HEK293 (cell line): Measurements from ENCODE around the gene ARHGAP26.

ENCODE experiments used
- CTCF ChIA-PET: fragments of 350-600 bp; formaldehyde crosslinking; extraction: SDS; loops from one replicate; lab custom pipeline; 2021; ENCODE audit warnings: antibody characterized with exemption; lab: Yijun Ruan, JAX
- POLR2A ChIA-PET: fragments of 300-600 bp; formaldehyde crosslinking; extraction: SDS; loops from one replicate; lab custom pipeline; 2020; ENCODE audit warnings: antibody characterized with exemption, inconsistent platforms; lab: Yijun Ruan, JAX
- H3K27ac ChIP-seq: fragments of 200-500 bp; sonication (Bioruptor generic); 2 replicates; pipeline ENCODE4 v1.5.1; 2014; ENCODE audit warnings: low read depth, low read length, control low read depth, inconsistent platforms; ENCODE audit errors: extremely low read depth
- H3K36me3 ChIP-seq, 2 experiments: fragments of 200-500 bp in 1 of 2; sonication (Bioruptor generic) in 1 of 2; 1 replicate in 1 of 2; 2 replicates in 1 of 2; pipeline ENCODE4 v1.5.1; 2014 to 2017; ENCODE audit warnings: inconsistent platforms in 2 of 2, low read length in 2 of 2; ENCODE audit not compliant: control insufficient read depth in 2 of 2, insufficient read depth in 1 of 2
- H3K4me1 ChIP-seq: fragments of 200-500 bp; sonication (Bioruptor generic); 2 replicates; pipeline ENCODE4 v1.5.1; 2014; ENCODE audit warnings: mild to moderate bottlenecking, low read length, inconsistent platforms; ENCODE audit not compliant: control insufficient read depth, insufficient read depth
- H3K4me3 ChIP-seq: 2 replicates; pipeline ENCODE4 v1.5.1; 2011; ENCODE audit warnings: low read depth, mild to moderate bottlenecking, control low read depth, low read length, moderate library complexity
- H3K9me3 ChIP-seq: fragments of 200-500 bp; sonication (Bioruptor generic); 2 replicates; pipeline ENCODE4 v1.5.1; 2014; ENCODE audit warnings: low read depth, low read length, inconsistent platforms; ENCODE audit not compliant: control insufficient read depth, insufficient read depth
- BCL11B ChIP-seq: fragments of 450-650 bp; formaldehyde crosslinking; IDR thresholded peaks from 2 replicates; pipeline ENCODE4 v1.5.1; 2016; ENCODE audit warnings: low read depth, missing biosample characterization, missing genetic modification characterization
- HIC1 ChIP-seq: fragments of 450-650 bp; formaldehyde crosslinking; IDR thresholded peaks from 2 replicates; pipeline ENCODE4 v1.5.1; 2016; ENCODE audit warnings: missing biosample characterization, missing genetic modification characterization
- OSR2 ChIP-seq: fragments of 450-650 bp; formaldehyde crosslinking; IDR thresholded peaks from 2 replicates; pipeline ENCODE4 v1.5.1; 2016; ENCODE audit warnings: missing biosample characterization, missing genetic modification characterization
- PBX3 ChIP-seq: sonication (generic); formaldehyde crosslinking; IDR thresholded peaks from 2 replicates; pipeline ENCODE4 v1.8.1; 2022; ENCODE audit warnings: mild to moderate bottlenecking, moderate library complexity, missing genetic modification reagents
- SP2 ChIP-seq: fragments of 450-650 bp; formaldehyde crosslinking; IDR thresholded peaks from 2 replicates; pipeline ENCODE4 v1.5.1; 2016; ENCODE audit warnings: missing biosample characterization, missing genetic modification characterization
- WT1 ChIP-seq: fragments of 450-650 bp; formaldehyde crosslinking; IDR thresholded peaks from 2 replicates; pipeline ENCODE4 v1.5.1; 2016; ENCODE audit warnings: missing biosample characterization, missing genetic modification characterization
- YY2 ChIP-seq: fragments of 450-650 bp; formaldehyde crosslinking; IDR thresholded peaks from 2 replicates; pipeline ENCODE4 v1.5.1; 2016; ENCODE audit warnings: missing biosample characterization, missing genetic modification characterization
- ZBTB20 ChIP-seq: fragments of 450-650 bp; formaldehyde crosslinking; IDR thresholded peaks from 2 replicates; pipeline ENCODE4 v1.5.1; 2016; ENCODE audit warnings: missing biosample characterization, missing genetic modification characterization
- ZBTB44 ChIP-seq: fragments of 450-650 bp; IDR thresholded peaks from 2 replicates; pipeline ENCODE4 v1.5.1; 2018; ENCODE audit warnings: missing biosample characterization, mild to moderate bottlenecking, missing genetic modification characterization
- ZBTB48 ChIP-seq: fragments of 450-650 bp; formaldehyde crosslinking; IDR thresholded peaks from 2 replicates; pipeline ENCODE4 v1.5.1; 2016; ENCODE audit warnings: missing biosample characterization, missing genetic modification characterization
- ZNF121 ChIP-seq: fragments of 450-650 bp; formaldehyde crosslinking; IDR thresholded peaks from 2 replicates; pipeline ENCODE4 v1.5.1; 2016; ENCODE audit warnings: missing biosample characterization, missing genetic modification characterization
- ZNF157 ChIP-seq: fragments of 450-650 bp; formaldehyde crosslinking; IDR thresholded peaks from 2 replicates; pipeline ENCODE4 v1.5.1; 2016; ENCODE audit warnings: missing biosample characterization, missing genetic modification characterization
- ZNF23 ChIP-seq: fragments of 450-650 bp; formaldehyde crosslinking; IDR thresholded peaks from 2 replicates; pipeline ENCODE4 v1.5.1; 2016; ENCODE audit warnings: missing biosample characterization, missing genetic modification characterization, borderline replicate concordance
- ZNF335 ChIP-seq: fragments of 450-650 bp; formaldehyde crosslinking; conservative IDR thresholded peaks from 2 replicates; pipeline ENCODE4 v1.5.1; 2016; ENCODE audit warnings: missing biosample characterization, missing genetic modification characterization
- ZNF391 ChIP-seq: fragments of 450-650 bp; formaldehyde crosslinking; IDR thresholded peaks from 2 replicates; pipeline ENCODE4 v1.5.1; 2016; ENCODE audit warnings: low read depth, missing biosample characterization, missing genetic modification characterization, borderline replicate concordance
- ZNF416 ChIP-seq: fragments of 450-650 bp; formaldehyde crosslinking; IDR thresholded peaks from 2 replicates; pipeline ENCODE4 v1.5.1; 2016; ENCODE audit warnings: missing biosample characterization, missing genetic modification characterization
- ZNF473 ChIP-seq: fragments of 450-650 bp; formaldehyde crosslinking; IDR thresholded peaks from 2 replicates; pipeline ENCODE4 v1.5.1; 2017; ENCODE audit warnings: missing biosample characterization, missing genetic modification characterization
- ZNF48 ChIP-seq: fragments of 450-650 bp; formaldehyde crosslinking; IDR thresholded peaks from 2 replicates; pipeline ENCODE4 v1.5.1; 2016; ENCODE audit warnings: missing biosample characterization, missing genetic modification characterization
- ZNF558 ChIP-seq: fragments of 450-650 bp; formaldehyde crosslinking; IDR thresholded peaks from 2 replicates; pipeline ENCODE4 v1.5.1; 2016; ENCODE audit warnings: missing biosample characterization, missing genetic modification characterization
- ZNF629 ChIP-seq: fragments of 450-650 bp; formaldehyde crosslinking; IDR thresholded peaks from 2 replicates; pipeline ENCODE4 v1.5.1; 2017; ENCODE audit warnings: missing biosample characterization, missing genetic modification characterization
- ZNF785 ChIP-seq: fragments of 450-650 bp; formaldehyde crosslinking; IDR thresholded peaks from 2 replicates; pipeline ENCODE4 v1.5.1; 2016; ENCODE audit warnings: missing biosample characterization, missing genetic modification characterization
- TF ChIP-seq, protein P1 (sequence below): fragments of 450-650 bp; formaldehyde crosslinking; IDR thresholded peaks from 2 replicates; pipeline ENCODE4 v1.5.1; 2016; ENCODE audit warnings: missing biosample characterization, missing genetic modification characterization

Gene ARHGAP26

GRCh38 chr5:142770650-142771609, 753 bp downstream of the ARHGAP26 start (continued):
- TF ChIP-seq HIC1 = peak; percentile 91
- 0 out of 2 replicates have a peak, but pooled peaks have one; percentile 57 for TF ChIP-seq ZNF785 (tag by site-specific recombination)

DNA sequence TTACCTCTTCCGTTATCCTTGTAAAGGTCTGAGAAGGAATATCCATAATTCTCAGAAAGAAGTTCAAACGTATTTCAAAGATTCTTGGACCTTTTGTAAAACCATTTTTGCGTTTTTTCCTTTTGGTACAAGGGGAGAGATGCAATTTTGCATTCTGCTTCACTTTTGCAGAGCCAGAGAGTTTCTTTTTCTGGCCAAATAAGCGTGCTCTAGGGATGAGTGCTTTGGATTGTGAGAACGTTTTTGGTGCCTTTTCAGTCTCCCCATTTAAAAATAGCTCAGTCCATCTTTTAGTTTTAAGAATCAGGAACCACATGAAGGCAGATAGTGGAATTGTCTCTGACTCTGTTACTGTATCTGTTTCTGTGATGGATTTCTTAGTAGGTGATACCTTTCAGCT, 1.5 kb downstream of the ARHGAP26 start:
- Histone ChIP-seq H3K36me3 (no peaks in the 10 kb centered on the region), H3K9me3 (no peaks in the 10 kb centered on the region), H3K4me1 (0 out of 2 replicates have a peak, but pooled peaks cover 4% of the 10 kb centered on the region), H3K4me3 (peak overlapping the region; percentile 93), H3K27ac (no peak overlapping the region)
- ChIA-PET POLR2A (interaction anchor here (1.2 to 2.5 kb wide), 3 partner anchors 60 to 96 kb away, joined by 3 to 7 read pairs (median 5); no protein-coding TSS in a partner anchor), CTCF (interaction anchor here (0.6 to 4.0 kb wide), 14 partner anchors 9 to 206 kb away, joined by 3 to 16 read pairs (median 4); no protein-coding TSS in a partner anchor)
- TF ChIP-seq ZBTB48 = no peak
- no peak for TF ChIP-seq ZNF473 (tag by site-specific recombination)

- ChIA-PET CTCF (interaction anchor here (0.6 to 3.1 kb wide), 14 partner anchors 8 to 1218 kb away, joined by 3 to 16 read pairs (median 4); no protein-coding TSS in a partner anchor), POLR2A (no interaction called here)
- H3K36me3 ChIP-seq = no peaks in the 10 kb centered on the region
- no peak overlapping the region for H3K27ac ChIP-seq
- no peaks in the 10 kb centered on the region for H3K9me3 ChIP-seq
- H3K4me1 ChIP-seq = 0 out of 2 replicates have a peak, but pooled peaks cover 4% of the 10 kb centered on the region
- no peak overlapping the region for H3K4me3 ChIP-seq
- TF ChIP-seq, protein P1, sequence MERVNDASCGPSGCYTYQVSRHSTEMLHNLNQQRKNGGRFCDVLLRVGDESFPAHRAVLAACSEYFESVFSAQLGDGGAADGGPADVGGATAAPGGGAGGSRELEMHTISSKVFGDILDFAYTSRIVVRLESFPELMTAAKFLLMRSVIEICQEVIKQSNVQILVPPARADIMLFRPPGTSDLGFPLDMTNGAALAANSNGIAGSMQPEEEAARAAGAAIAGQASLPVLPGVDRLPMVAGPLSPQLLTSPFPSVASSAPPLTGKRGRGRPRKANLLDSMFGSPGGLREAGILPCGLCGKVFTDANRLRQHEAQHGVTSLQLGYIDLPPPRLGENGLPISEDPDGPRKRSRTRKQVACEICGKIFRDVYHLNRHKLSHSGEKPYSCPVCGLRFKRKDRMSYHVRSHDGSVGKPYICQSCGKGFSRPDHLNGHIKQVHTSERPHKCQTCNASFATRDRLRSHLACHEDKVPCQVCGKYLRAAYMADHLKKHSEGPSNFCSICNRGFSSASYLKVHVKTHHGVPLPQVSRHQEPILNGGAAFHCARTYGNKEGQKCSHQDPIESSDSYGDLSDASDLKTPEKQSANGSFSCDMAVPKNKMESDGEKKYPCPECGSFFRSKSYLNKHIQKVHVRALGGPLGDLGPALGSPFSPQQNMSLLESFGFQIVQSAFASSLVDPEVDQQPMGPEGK (tag by site-specific recombination) = no peak
- TF ChIP-seq ZNF416 (tag by site-specific recombination) (no peak), ZNF48 (tag by site-specific recombination) (no peak), ZNF157 (tag by site-specific recombination) (no peak), BCL11B (tag by site-specific recombination) (no peak), ZNF558 (no peak), ZNF391 (tag by site-specific recombination) (no peak), ZNF121 (tag by site-specific recombination) (no peak), PBX3 (CRISPR knock-in tag) (no peak), ZNF23 (tag by site-specific recombination) (no peak), OSR2 (tag by site-specific recombination) (no peak), ZNF335 (tag by site-specific recombination) (no peak), SP2 (tag by site-specific recombination) (no peak), ZBTB20 (tag by site-specific recombination) (peak; percentile 74), ZBTB44 (tag by site-specific recombination) (no peak), WT1 (tag by site-specific recombination) (no peak), YY2 (tag by site-specific recombination) (no peak), ZNF629 (0 out of 2 replicates have a peak, but pooled peaks have one; percentile 6)
These were observed 2.5 kb downstream of the ARHGAP26 start for GRCh38 chr5:142772446-142773293.
